GM12865 (cell line): Measurements from ENCODE around the gene TNFRSF11A.

Experiments
- DNase-seq: peaks from one replicate; pipeline ENCODE4 v3.0.0; 2010; ENCODE audit warnings: low read depth
- H3K4me3 ChIP-seq: 2 replicates; pipeline ENCODE4 v1.5.1; 2011; ENCODE audit warnings: mild to moderate bottlenecking, low read depth, low read length, control low read depth
- CTCF ChIP-seq: IDR thresholded peaks from 2 replicates; pipeline ENCODE4 v1.5.1; 2011; ENCODE audit warnings: low read length, control low read depth, low read depth, inconsistent platforms; ENCODE audit not compliant: insufficient read depth; ENCODE audit errors: missing control alignments

Gene TNFRSF11A

GRCh38 chr18:62341473-62341872 is 16.4 kb downstream of the TNFRSF11A start:
- H3K4me3 ChIP-seq, result no peak overlapping the region
- DNase-seq, result no peak
- TF ChIP-seq CTCF, result no peak

GRCh38 chr18:62342884-62343283 is 17.8 kb downstream of the TNFRSF11A start:
- DNase-seq, result no peak
- H3K4me3 ChIP-seq, result no peak overlapping the region
- no peak for TF ChIP-seq CTCF

- TF ChIP-seq CTCF, result no peak
These were observed 18.2 kb downstream of the TNFRSF11A start for GRCh38 chr18:62343316-62343715.

GRCh38 chr18:62345909-62346308 is 20.8 kb downstream of the TNFRSF11A start:
- no peak for DNase-seq

More at GRCh38 chr18:62343316-62343715, 18.2 kb downstream of the TNFRSF11A start:
- no peak for DNase-seq
- no peak overlapping the region for H3K4me3 ChIP-seq

GRCh38 chr18:62346333-62347088 is 21.4 kb downstream of the TNFRSF11A start:
- DNase-seq, result no peak
- TF ChIP-seq CTCF, result no peak

More at GRCh38 chr18:62345909-62346308, 20.8 kb downstream of the TNFRSF11A start:
- no peak overlapping the region for H3K4me3 ChIP-seq
- no peak for TF ChIP-seq CTCF

GRCh38 chr18:62347089-62347506 is 22.0 kb downstream of the TNFRSF11A start:
- no peak overlapping the region for H3K4me3 ChIP-seq
- TF ChIP-seq CTCF, result no peak
- DNase-seq, result no peak

More at GRCh38 chr18:62346333-62347088, 21.4 kb downstream of the TNFRSF11A start:
- no peak overlapping the region for H3K4me3 ChIP-seq

- DNase-seq, result no peak
- no peak for TF ChIP-seq CTCF
- H3K4me3 ChIP-seq, result no peak overlapping the region
These were observed 23.4 kb downstream of the TNFRSF11A start for GRCh38 chr18:62348474-62348873.
